SK-N-SH (cell line): ENCODE measurements around the gene FAHD1. TPM values are rescaled to one million over a fixed set of nuclear protein-coding genes. Genes with fewer than 3 reads are reported as not detected.

Experiments used
- CTCF ChIA-PET: fragments of 300-600, 350-600 bp; formaldehyde crosslinking; extraction: SDS; loops from one replicate; lab custom pipeline; 2021; lab: Yijun Ruan, JAX
- POLR2A ChIA-PET: fragments of 350-600 bp; sonication (Branson Sonifier 250); formaldehyde crosslinking; extraction: SDS; loops from one replicate; lab custom pipeline; 2020; ENCODE audit warnings: antibody characterized with exemption, inconsistent platforms; lab: Yijun Ruan, JAX
- DNase-seq: peaks from one replicate; pipeline ENCODE4 v3.0.0; 2012
- H2AFZ ChIP-seq: fragments of 200-600 bp; sonication (generic); 2 replicates; pipeline ENCODE4 v1.8.1; 2016; ENCODE audit warnings: antibody characterized with exemption, mild to moderate bottlenecking, low read depth
- H3F3A ChIP-seq: fragments of 200-600 bp; sonication (generic); replicated peaks from 2 replicates; pipeline ENCODE3; 2016; ENCODE audit warnings: antibody characterized with exemption, mild to moderate bottlenecking; ENCODE audit not compliant: insufficient read depth
- H3K27ac ChIP-seq, 2 experiments: fragments of 200-500 bp in 1 of 2; fragments of 200-600 bp in 1 of 2; sonication (Bioruptor generic) in 1 of 2; sonication (generic), shearing (Covaris generic) in 1 of 2; 2 replicates each; pipeline versions ENCODE4 v1.5.1 to v1.6.1; 2014 to 2016; ENCODE audit warnings: low read depth in 2 of 2, inconsistent platforms in 1 of 2, low read length in 1 of 2, mild to moderate bottlenecking in 1 of 2, mixed read lengths in 1 of 2
- H3K27me3 ChIP-seq: fragments of 200-600 bp; sonication (generic), shearing (Covaris generic); 2 replicates; pipeline ENCODE4 v1.6.1; 2016; ENCODE audit warnings: mixed run types; ENCODE audit not compliant: insufficient read depth
- H3K36me3 ChIP-seq, 2 experiments: fragments of 200-500 bp in 1 of 2; fragments of 200-600 bp in 1 of 2; sonication (Bioruptor generic) in 1 of 2; sonication (generic) in 1 of 2; replicated peaks in 1 of 2; 2 replicates each; pipeline versions ENCODE3 to v1.5.1; 2014 to 2016; ENCODE audit warnings: low read length in 1 of 2, mild to moderate bottlenecking in 1 of 2; ENCODE audit not compliant: insufficient read depth in 2 of 2, control insufficient read depth in 1 of 2
- H3K4me1 ChIP-seq, 2 experiments: fragments of 200-500 bp in 1 of 2; fragments of 200-600 bp in 1 of 2; sonication (Bioruptor generic) in 1 of 2; sonication (generic), shearing (Covaris generic) in 1 of 2; 2 replicates each; pipeline versions ENCODE4 v1.5.1 to v1.6.1; 2014 to 2016; ENCODE audit warnings: low read depth in 1 of 2, low read length in 1 of 2, mixed run types in 1 of 2; ENCODE audit not compliant: insufficient read depth in 2 of 2, control insufficient read depth in 1 of 2
- H3K4me2 ChIP-seq: fragments of 200-600 bp; sonication (generic), shearing (Covaris generic); 2 replicates; pipeline ENCODE4 v1.6.1; 2017; ENCODE audit warnings: mixed run types
- H3K4me3 ChIP-seq, 2 experiments: fragments of 200-500 bp in 1 of 2; fragments of 200-600 bp in 1 of 2; sonication (Bioruptor generic) in 1 of 2; sonication (generic), shearing (Covaris generic) in 1 of 2; 2 replicates each; pipeline versions ENCODE4 v1.5.1 to v1.8.1; 2014 to 2016; ENCODE audit warnings: low read depth in 2 of 2, inconsistent platforms in 1 of 2, low read length in 1 of 2, mild to moderate bottlenecking in 1 of 2, mixed read lengths in 1 of 2, moderate library complexity in 1 of 2
- H3K79me2 ChIP-seq: fragments of 200-600 bp; sonication (generic); 2 replicates; pipeline ENCODE4 v1.8.1; 2017; ENCODE audit warnings: mild to moderate bottlenecking; ENCODE audit not compliant: insufficient read depth
- H3K9ac ChIP-seq: fragments of 200-600 bp; sonication (generic); 2 replicates; pipeline ENCODE4 v1.6.1; 2017; ENCODE audit warnings: mixed run types
- H3K9me2 ChIP-seq: fragments of 200-600 bp; sonication (generic); 2 replicates; pipeline ENCODE4 v1.6.1; 2017; ENCODE audit warnings: mixed run types
- H3K9me3 ChIP-seq: fragments of 200-600 bp; sonication (generic); 2 replicates; pipeline ENCODE4 v1.6.1; 2017; ENCODE audit warnings: mixed run types, mild to moderate bottlenecking, moderate library complexity
- H4K20me1 ChIP-seq: fragments of 200-600 bp; sonication (generic); 2 replicates; pipeline ENCODE4 v1.6.1; 2017; ENCODE audit warnings: mild to moderate bottlenecking, mixed run types; ENCODE audit not compliant: insufficient read depth
- CHD2 ChIP-seq: fragments of 150-350 bp; IDR thresholded peaks from 2 replicates; pipeline ENCODE4 v1.6.1; 2018; ENCODE audit warnings: low read length; ENCODE audit not compliant: partially characterized antibody
- CTCF ChIP-seq: fragments of 200-600 bp; sonication (generic); IDR thresholded peaks from 2 replicates; pipeline ENCODE4 v1.6.1; 2017; ENCODE audit warnings: antibody characterized with exemption, mild to moderate bottlenecking, moderate library complexity
- ELF1 ChIP-seq: IDR thresholded peaks from 2 replicates; pipeline ENCODE4 v1.4.0; 2012
- FOXJ3 ChIP-seq: sonication (generic); formaldehyde crosslinking; IDR thresholded peaks from 2 replicates; pipeline ENCODE4 v1.5.1; 2020; ENCODE audit warnings: mild to moderate bottlenecking, missing genetic modification reagents
- GABPA ChIP-seq: IDR thresholded peaks from 2 replicates; pipeline ENCODE4 v1.4.0; 2012; ENCODE audit warnings: low read depth, mild to moderate bottlenecking
- JUND ChIP-seq: IDR thresholded peaks from 2 replicates; pipeline ENCODE4 v1.4.0; 2012
- MEF2A ChIP-seq: IDR thresholded peaks from 2 replicates; pipeline ENCODE4 v1.4.0; 2012; ENCODE audit warnings: low read depth, borderline replicate concordance
- NFIC ChIP-seq: IDR thresholded peaks from 2 replicates; pipeline ENCODE4 v1.4.0; 2012; ENCODE audit warnings: borderline replicate concordance
- NRF1 ChIP-seq: IDR thresholded peaks from 2 replicates; pipeline ENCODE4 v1.6.1; 2012; ENCODE audit warnings: low read depth, mild to moderate bottlenecking, low read length
- PBX3 ChIP-seq: IDR thresholded peaks from 2 replicates; pipeline ENCODE4; 2012
- RAD21 ChIP-seq: IDR thresholded peaks from 2 replicates; pipeline ENCODE4 v1.6.1; 2012; ENCODE audit warnings: mild to moderate bottlenecking, low read length
- SIN3A ChIP-seq: IDR thresholded peaks from 2 replicates; pipeline ENCODE4 v1.6.1; 2012; ENCODE audit warnings: low read depth, mild to moderate bottlenecking, low read length, moderate library complexity, borderline replicate concordance
- TAF1 ChIP-seq: IDR thresholded peaks from 2 replicates; pipeline ENCODE4 v1.6.1; 2012; ENCODE audit warnings: low read depth, mild to moderate bottlenecking, low read length, moderate library complexity, borderline replicate concordance
- TCF12 ChIP-seq: IDR thresholded peaks from 2 replicates; pipeline ENCODE4 v1.4.0; 2012
- USF1 ChIP-seq: IDR thresholded peaks from 2 replicates; pipeline ENCODE4 v1.4.0; 2012; ENCODE audit warnings: low read depth, borderline replicate concordance
- WGBS: methylation state at CpG from one replicate; pipeline ENCODE4 v1.1.6; 2017; ENCODE audit warnings: low lambda C conversion rate; 5-methylcytosine and 5-hydroxymethylcytosine counted together
- polyA plus RNA-seq, 3 experiments: library from polyadenylated mRNA; depleted of rRNA; stranded (reverse); fragments of >200 nt; gene quantifications; 2 replicates each; pipeline ENCODE4 v1.2.3, GENCODE V29; 2012
- TF ChIP-seq, protein P1 (sequence below): IDR thresholded peaks from 2 replicates; pipeline ENCODE4 v1.4.0; 2012; ENCODE audit warnings: low read depth, borderline replicate concordance
- TF ChIP-seq, protein P2 (sequence below): IDR thresholded peaks from 2 replicates; pipeline ENCODE4 v1.4.0; 2012; ENCODE audit warnings: low read depth

Gene FAHD1
- polyA plus RNA-seq, 1 of the 3 experiments (the other 2 are of a cell fraction), result 59.0 TPM

GRCh38 chr16:1779741-1780676 lies 47.0 kb upstream of the FAHD1 start:
- Histone ChIP-seq H3K4me3 (no peak overlapping the region), H3K27ac (no peak overlapping the region), H3K9me2 (no peaks in the 10 kb centered on the region), H3K36me3 (peaks cover 3 to 37% of the 10 kb centered on the region in 2 experiments), H2AFZ (no peak overlapping the region), H3K27me3 (no peaks in the 10 kb centered on the region), H4K20me1 (peaks cover 10% of the 10 kb centered on the region; the same call in 1 of the 2 replicates), H3K79me2 (peaks cover 42% of the 10 kb centered on the region), H3K9me3 (no peaks in the 10 kb centered on the region), H3K9ac (no peak overlapping the region), H3K4me1 (peaks cover 0 to 8% of the 10 kb centered on the region in 2 experiments; a peak in 1 of 4 replicates), H3K4me2 (no peak overlapping the region), H3F3A (peaks cover 8% of the 10 kb centered on the region)
- no peak for DNase-seq
- no peak for TF ChIP-seq CTCF
- TF ChIP-seq ELF1, result 0 out of 2 replicates have a peak, but pooled peaks have one; percentile 18
- TF ChIP-seq NFIC, result no peak
- no peak for TF ChIP-seq TAF1
- no peak for TF ChIP-seq FOXJ3 (CRISPR knock-in tag)
- no peak for TF ChIP-seq USF1
- no peak; the same call in none of the 2 replicates for TF ChIP-seq PBX3
- TF ChIP-seq, protein P1, sequence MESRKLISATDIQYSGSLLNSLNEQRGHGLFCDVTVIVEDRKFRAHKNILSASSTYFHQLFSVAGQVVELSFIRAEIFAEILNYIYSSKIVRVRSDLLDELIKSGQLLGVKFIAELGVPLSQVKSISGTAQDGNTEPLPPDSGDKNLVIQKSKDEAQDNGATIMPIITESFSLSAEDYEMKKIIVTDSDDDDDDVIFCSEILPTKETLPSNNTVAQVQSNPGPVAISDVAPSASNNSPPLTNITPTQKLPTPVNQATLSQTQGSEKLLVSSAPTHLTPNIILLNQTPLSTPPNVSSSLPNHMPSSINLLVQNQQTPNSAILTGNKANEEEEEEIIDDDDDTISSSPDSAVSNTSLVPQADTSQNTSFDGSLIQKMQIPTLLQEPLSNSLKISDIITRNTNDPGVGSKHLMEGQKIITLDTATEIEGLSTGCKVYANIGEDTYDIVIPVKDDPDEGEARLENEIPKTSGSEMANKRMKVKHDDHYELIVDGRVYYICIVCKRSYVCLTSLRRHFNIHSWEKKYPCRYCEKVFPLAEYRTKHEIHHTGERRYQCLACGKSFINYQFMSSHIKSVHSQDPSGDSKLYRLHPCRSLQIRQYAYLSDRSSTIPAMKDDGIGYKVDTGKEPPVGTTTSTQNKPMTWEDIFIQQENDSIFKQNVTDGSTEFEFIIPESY, result no peak
- TF ChIP-seq MEF2A, result no peak
- no peak for TF ChIP-seq NRF1
- no peak for TF ChIP-seq GABPA
- TF ChIP-seq SIN3A, result no peak
- TF ChIP-seq CHD2, result peak; percentile 8
- TF ChIP-seq, protein P2, sequence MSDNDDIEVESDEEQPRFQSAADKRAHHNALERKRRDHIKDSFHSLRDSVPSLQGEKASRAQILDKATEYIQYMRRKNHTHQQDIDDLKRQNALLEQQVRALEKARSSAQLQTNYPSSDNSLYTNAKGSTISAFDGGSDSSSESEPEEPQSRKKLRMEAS, result no peak
- TF ChIP-seq TCF12, result no peak
- no peak for TF ChIP-seq RAD21
- TF ChIP-seq JUND, result no peak
- ChIA-PET POLR2A (interaction anchor here (0.7 to 1.7 kb wide), 2 partner anchors 47 to 117 kb away, joined by 3 to 5 read pairs; partner anchors contain the start of genes FAHD1 and HAGH), CTCF (interaction anchor here (0.6 to 1.0 kb wide), 3 partner anchors 12 to 373 kb away, joined by 3 to 4 read pairs (median 4); no protein-coding TSS in a partner anchor)
- WGBS, result 90% methylated on average over 14 of the region's 27 CpGs
